Measurements from ENCODE around the gene ELAC1.
"Not testable (repeated sequence)": the region's sequence is repeated elsewhere in the genome, so short reads cannot be mapped to it uniquely, and the experiment has no call there.

DNA sequence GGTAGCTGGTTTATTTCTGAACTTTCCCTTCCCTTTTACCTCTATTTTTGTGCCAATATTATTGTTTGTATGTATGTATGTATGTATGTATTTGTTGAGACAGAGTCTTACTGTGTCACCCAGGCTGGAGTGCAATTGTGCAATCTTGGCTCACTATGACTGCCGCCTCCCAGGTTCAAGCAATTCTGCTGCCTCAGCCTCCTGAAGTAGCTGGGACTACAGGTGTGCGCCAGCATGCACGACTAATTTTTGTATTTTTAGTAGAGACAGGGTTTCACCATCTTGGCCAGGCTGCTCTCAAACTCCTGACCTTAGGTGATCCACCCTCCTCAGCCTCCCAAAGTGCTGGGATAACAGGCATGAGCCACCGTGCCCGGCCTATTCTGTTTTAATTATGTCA lies 4.6 kb downstream of the ELAC1 start:
- not testable (repeated sequence) for TF ChIP-seq POLR2A, CTCF, EP300 (IDR thresholded peaks at IDR 0.05)

All from gastroesophageal sphincter (tissue), 3 donors.